ENCODE results near the gene SOS2. TPM values are rescaled to one million over a fixed set of nuclear protein-coding genes. Genes with fewer than 3 reads are reported as not detected.
A peak's percentile ranks its signal among the peaks of the same experiment; 100 is the strongest.

Gene SOS2
- total RNA-seq, 1 experiment from 2014 or later = 9.9 TPM

- CTCF ChIA-PET = no interaction called here
- ATAC-seq = no peak
- POLR2A ChIA-PET (ENCODE audit: unreplicated experiment) = no interaction called here
Measured at GRCh38 chr14:50213795-50214194, 17.6 kb downstream of the SOS2 start.

GRCh38 chr14:50212726-50213125 is 18.7 kb downstream of the SOS2 start:
- TF ChIP-seq CTCF (conservative IDR thresholded peaks at IDR 0.05; ENCODE audit: low read depth, low read length) (no peak), EZH2 (IDR thresholded peaks at IDR 0.05; ENCODE audit: low read length, unreplicated experiment) (no peak), EZH2phosphoT487 (IDR thresholded peaks at IDR 0.05; ENCODE audit: borderline replicate concordance, low read length) (no peak)
- H3K9me3 ChIP-seq (ENCODE audit: low read length) = no peaks in the 10 kb centered on the region
- H3K4me2 ChIP-seq (ENCODE audit: low read length) = no peak overlapping the region
- POLR2A ChIA-PET (ENCODE audit: unreplicated experiment) = no interaction called here
- no peak overlapping the region for H3K4me3 ChIP-seq (ENCODE audit: low read length)
- H3K79me2 ChIP-seq (ENCODE audit: low read length) = peaks cover 6% of the 10 kb centered on the region; the same call in 1 of the 2 replicates
- CTCF ChIA-PET = no interaction called here
- no peaks in the 10 kb centered on the region for H3K9me2 ChIP-seq (replicated peaks; ENCODE audit: low read length)
- no peaks in the 10 kb centered on the region for H3F3A ChIP-seq (ENCODE audit: low read length, unreplicated experiment)
- BruUV-seq (replicated peaks) = no TSS peak
- intact Hi-C loops (cut with micrococcal nuclease) = no loop called here
- no peaks in the 10 kb centered on the region for H3K4me1 ChIP-seq (ENCODE audit: insufficient read depth, low read length)
- H2AFZ ChIP-seq (ENCODE audit: low read length) = no peak overlapping the region
- DNase-seq = no peak
- no peak overlapping the region for H3K27ac ChIP-seq (ENCODE audit: low read length)
- no peak for ATAC-seq
- no peaks in the 10 kb centered on the region for H4K20me1 ChIP-seq (ENCODE audit: low read length)
- H3K27me3 ChIP-seq (ENCODE audit: low read length) = no peaks in the 10 kb centered on the region
- no peak overlapping the region for H3K9ac ChIP-seq (ENCODE audit: low read length)
- H3K36me3 ChIP-seq (ENCODE audit: low read depth, low read length) = no peaks in the 10 kb centered on the region

More at GRCh38 chr14:50213795-50214194, 17.6 kb downstream of the SOS2 start:
- Histone ChIP-seq H3K27ac (ENCODE audit: low read length) (no peak overlapping the region), H3K36me3 (ENCODE audit: low read depth, low read length) (no peaks in the 10 kb centered on the region), H2AFZ (ENCODE audit: low read length) (no peak overlapping the region), H3K4me3 (ENCODE audit: low read length) (no peak overlapping the region), H3K9me2 (replicated peaks; ENCODE audit: low read length) (no peaks in the 10 kb centered on the region), H3K9me3 (ENCODE audit: low read length) (no peaks in the 10 kb centered on the region), H3F3A (ENCODE audit: low read length, unreplicated experiment) (no peaks in the 10 kb centered on the region), H3K27me3 (ENCODE audit: low read length) (no peaks in the 10 kb centered on the region), H3K4me2 (ENCODE audit: low read length) (no peak overlapping the region), H3K79me2 (ENCODE audit: low read length) (peaks cover 6% of the 10 kb centered on the region; the same call in 1 of the 2 replicates), H4K20me1 (ENCODE audit: low read length) (no peaks in the 10 kb centered on the region), H3K4me1 (ENCODE audit: insufficient read depth, low read length) (no peaks in the 10 kb centered on the region), H3K9ac (ENCODE audit: low read length) (no peak overlapping the region)
- TF ChIP-seq EZH2 (IDR thresholded peaks at IDR 0.05; ENCODE audit: low read length, unreplicated experiment) = no peak
- no peak for TF ChIP-seq CTCF (conservative IDR thresholded peaks at IDR 0.05; ENCODE audit: low read depth, low read length)
- TF ChIP-seq EZH2phosphoT487 (IDR thresholded peaks at IDR 0.05; ENCODE audit: borderline replicate concordance, low read length) = no peak
- no TSS peak for BruUV-seq (replicated peaks)
- intact Hi-C loops (cut with micrococcal nuclease) = no loop called here
- no peak for DNase-seq

- POLR2A ChIA-PET (ENCODE audit: unreplicated experiment) = interaction anchor here (0.5 to 0.6 kb wide), 2 partner anchors 24 to 313 kb away, joined by 3 read pairs; no protein-coding TSS in a partner anchor
- H3K9me2 ChIP-seq (replicated peaks; ENCODE audit: low read length) = no peaks in the 10 kb centered on the region
- CTCF ChIA-PET = no interaction called here
- H2AFZ ChIP-seq (ENCODE audit: low read length) = no peak overlapping the region
- ATAC-seq (peak; percentile 38; the same call in 1 of the 2 replicates), DNase-seq (no peak)
- no peak overlapping the region for H3K27ac ChIP-seq (ENCODE audit: low read length)
- 0 out of 2 replicates have a peak, but pooled peaks cover 1% of the 10 kb centered on the region for H3K79me2 ChIP-seq (ENCODE audit: low read length)
- no peaks in the 10 kb centered on the region for H4K20me1 ChIP-seq (ENCODE audit: low read length)
- H3K4me2 ChIP-seq (ENCODE audit: low read length) = no peak overlapping the region
- intact Hi-C loops (cut with micrococcal nuclease) = no loop called here
- TF ChIP-seq EZH2 (IDR thresholded peaks at IDR 0.05; ENCODE audit: low read length, unreplicated experiment) (no peak), EZH2phosphoT487 (IDR thresholded peaks at IDR 0.05; ENCODE audit: borderline replicate concordance, low read length) (no peak), CTCF (conservative IDR thresholded peaks at IDR 0.05; ENCODE audit: low read depth, low read length) (no peak)
- no peaks in the 10 kb centered on the region for H3F3A ChIP-seq (ENCODE audit: low read length, unreplicated experiment)
- H3K4me3 ChIP-seq (ENCODE audit: low read length) = no peak overlapping the region
- no peak overlapping the region for H3K9ac ChIP-seq (ENCODE audit: low read length)
- no peaks in the 10 kb centered on the region for H3K27me3 ChIP-seq (ENCODE audit: low read length)
- H3K36me3 ChIP-seq (ENCODE audit: low read depth, low read length) = no peaks in the 10 kb centered on the region
- H3K4me1 ChIP-seq (ENCODE audit: insufficient read depth, low read length) = no peaks in the 10 kb centered on the region
- no peaks in the 10 kb centered on the region for H3K9me3 ChIP-seq (ENCODE audit: low read length)
- BruUV-seq (replicated peaks) = no TSS peak
Measured at GRCh38 chr14:50210074-50210473, 21.3 kb downstream of the SOS2 start.

Measured in PC-3 (cell line).